Loucy (cell line): ENCODE data around the gene DLL1.

ENCODE experiments used
- H2AFZ ChIP-seq: fragments of 200-600 bp; sonication (generic); 2 replicates; pipeline ENCODE4 v1.6.0; 2016; ENCODE audit warnings: antibody characterized with exemption, mild to moderate bottlenecking, low read length, moderate library complexity
- H3F3A ChIP-seq: fragments of 200-600 bp; 2 replicates; pipeline ENCODE4 v1.6.0; 2016; ENCODE audit warnings: antibody characterized with exemption, low read depth, mild to moderate bottlenecking
- H3K27me3 ChIP-seq: fragments of 200-600 bp; sonication (generic); 2 replicates; pipeline ENCODE4 v1.6.1; 2014; ENCODE audit warnings: low read length, mild to moderate bottlenecking; ENCODE audit not compliant: insufficient read depth, poor library complexity, severe bottlenecking
- H3K36me3 ChIP-seq: fragments of 200-600 bp; sonication (generic); 2 replicates; pipeline ENCODE4 v1.6.1; 2016; ENCODE audit warnings: low read length; ENCODE audit not compliant: insufficient read depth
- H3K4me1 ChIP-seq: fragments of 200-600 bp; sonication (generic); 2 replicates; pipeline ENCODE4 v1.5.1; 2014; ENCODE audit warnings: low read length, mild to moderate bottlenecking; ENCODE audit not compliant: insufficient read depth, poor library complexity, severe bottlenecking
- H3K4me2 ChIP-seq: fragments of 200-600 bp; sonication (generic); 2 replicates; pipeline ENCODE4 v1.6.0; 2014; ENCODE audit warnings: antibody characterized with exemption, low read length, low read depth, mild to moderate bottlenecking; ENCODE audit not compliant: poor library complexity, severe bottlenecking
- H3K4me3 ChIP-seq: fragments of 200-600 bp; sonication (generic); 2 replicates; pipeline ENCODE4 v1.5.1; 2014; ENCODE audit warnings: low read length, mild to moderate bottlenecking, mixed read lengths; ENCODE audit not compliant: poor library complexity, severe bottlenecking
- H3K79me2 ChIP-seq: fragments of 200-600 bp; sonication (generic); 2 replicates; pipeline ENCODE4 v1.6.1; 2014; ENCODE audit warnings: low read length; ENCODE audit not compliant: insufficient read depth
- H3K9ac ChIP-seq: fragments of 200-600 bp; sonication (generic); 2 replicates; pipeline ENCODE4 v1.6.0; 2014; ENCODE audit warnings: mild to moderate bottlenecking, low read depth, low read length, moderate library complexity; ENCODE audit not compliant: poor library complexity, severe bottlenecking
- H3K9me2 ChIP-seq: fragments of 200-600 bp; sonication (generic); replicated peaks from 2 replicates; pipeline ENCODE4 v1.6.1; 2016; ENCODE audit warnings: low read depth, low read length, mixed read lengths
- H3K9me3 ChIP-seq: fragments of 200-600 bp; sonication (generic); 2 replicates; pipeline ENCODE4 v1.6.1; 2014; ENCODE audit warnings: mild to moderate bottlenecking, antibody characterized with exemption, low read length, low read depth; ENCODE audit not compliant: insufficient read depth
- H4K20me1 ChIP-seq: fragments of 200-600 bp; sonication (generic); 2 replicates; pipeline ENCODE4 v1.6.0; 2014; ENCODE audit warnings: antibody characterized with exemption, low read length, mild to moderate bottlenecking; ENCODE audit not compliant: insufficient read depth, poor library complexity, severe bottlenecking
- CTCF ChIP-seq: fragments of 200-600 bp; sonication (generic); conservative IDR thresholded peaks from 2 replicates; pipeline ENCODE4 v1.5.1; 2014; ENCODE audit warnings: mild to moderate bottlenecking, antibody characterized with exemption, low read length
- EZH2phosphoT487 ChIP-seq: fragments of 200-600 bp; IDR thresholded peaks from 2 replicates; pipeline ENCODE4 v1.6.1; 2018; ENCODE audit warnings: antibody characterized with exemption, mild to moderate bottlenecking, moderate library complexity, borderline replicate concordance

Gene DLL1

GRCh38 chr6:170279426-170279825 lies 11.5 kb downstream of the DLL1 start:
- H3F3A ChIP-seq, result no peaks in the 10 kb centered on the region
- H2AFZ ChIP-seq, result no peak overlapping the region
- no peak overlapping the region for H3K4me3 ChIP-seq
- peak overlapping the region; percentile 35 for H3K9ac ChIP-seq
- H4K20me1 ChIP-seq, result no peaks in the 10 kb centered on the region
- no peaks in the 10 kb centered on the region for H3K9me3 ChIP-seq
- TF ChIP-seq EZH2phosphoT487 (no peak), CTCF (no peak)
- no peaks in the 10 kb centered on the region for H3K27me3 ChIP-seq
- H3K36me3 ChIP-seq, result no peaks in the 10 kb centered on the region
- H3K79me2 ChIP-seq, result no peaks in the 10 kb centered on the region
- H3K9me2 ChIP-seq, result no peaks in the 10 kb centered on the region
- peaks cover 34% of the 10 kb centered on the region for H3K4me1 ChIP-seq
- H3K4me2 ChIP-seq, result peak overlapping the region; percentile 77

DNA sequence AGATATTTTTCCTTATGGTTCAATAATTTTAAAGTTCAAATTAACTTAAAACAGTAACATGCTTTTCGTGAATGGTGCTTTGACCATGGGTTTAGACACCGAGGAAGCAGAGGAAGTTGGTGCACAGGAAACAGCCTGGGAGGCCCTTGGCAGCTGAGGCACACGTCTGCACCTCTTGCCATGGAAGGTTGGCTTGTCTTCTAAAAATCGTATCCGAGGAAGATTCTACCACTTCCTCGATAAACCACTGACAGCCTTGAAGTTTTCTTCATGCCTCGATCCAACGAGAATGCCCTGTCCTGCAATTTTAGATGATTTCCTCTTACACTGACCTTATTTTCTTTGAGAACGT lies 12.2 kb downstream of the DLL1 start:
- Histone ChIP-seq H3K27me3 (no peaks in the 10 kb centered on the region), H3K4me3 (peak overlapping the region; percentile 61), H3K4me1 (peaks cover 34% of the 10 kb centered on the region), H3K9me3 (no peaks in the 10 kb centered on the region), H2AFZ (peak overlapping the region; percentile 75), H3K4me2 (peak overlapping the region; percentile 77), H3F3A (no peaks in the 10 kb centered on the region), H3K79me2 (no peaks in the 10 kb centered on the region), H3K9me2 (no peaks in the 10 kb centered on the region), H3K9ac (peak overlapping the region; percentile 56), H3K36me3 (no peaks in the 10 kb centered on the region), H4K20me1 (no peaks in the 10 kb centered on the region)
- no peak for TF ChIP-seq CTCF
- TF ChIP-seq EZH2phosphoT487, result no peak

GRCh38 chr6:170277893-170278742 lies 12.8 kb downstream of the DLL1 start:
- no peaks in the 10 kb centered on the region for H3K9me3 ChIP-seq
- peak overlapping the region; percentile 77 for H3K4me2 ChIP-seq
- peak; percentile 20 for TF ChIP-seq CTCF
- TF ChIP-seq EZH2phosphoT487, result no peak
- H3F3A ChIP-seq, result no peaks in the 10 kb centered on the region
- peak overlapping the region; percentile 56 for H3K9ac ChIP-seq
- no peaks in the 10 kb centered on the region for H3K27me3 ChIP-seq
- peak overlapping the region; percentile 75 for H2AFZ ChIP-seq
- no peaks in the 10 kb centered on the region for H3K36me3 ChIP-seq
- H3K79me2 ChIP-seq, result no peaks in the 10 kb centered on the region
- H3K4me1 ChIP-seq, result peaks cover 34% of the 10 kb centered on the region
- H4K20me1 ChIP-seq, result no peaks in the 10 kb centered on the region
- no peaks in the 10 kb centered on the region for H3K9me2 ChIP-seq
- H3K4me3 ChIP-seq, result peak overlapping the region; percentile 61
